Calu3 (cell line): ENCODE measurements around the gene CLEC18C. TPM values are rescaled to one million over a fixed set of nuclear protein-coding genes. Genes with fewer than 3 reads are reported as not detected.
A peak's percentile ranks its signal among the peaks of the same experiment; 100 is the strongest.
"Not testable (repeated sequence)": the region's sequence is repeated elsewhere in the genome, so short reads cannot be mapped to it uniquely, and the experiment has no call there.

Experiments
- BruUV-seq: library from RNA; stranded (reverse); fragments of 400-500 nt; replicated peaks from 2 replicates; lab custom pipeline; 2021; lab: Mats Ljungman, UMichigan
- CTCF ChIA-PET: fragments of 300-600 bp; sonication (Branson Sonifier 250); formaldehyde crosslinking; loops from one replicate; lab custom pipeline; 2022; ENCODE audit warnings: antibody characterized with exemption; lab: Charles Lee
- DNase-seq: peaks from one replicate; pipeline ENCODE4 v3.0.0; 2022
- H3K27ac Mint-ChIP-seq: one replicate; pipeline ENCODE4 v1.8.0; 2022; ENCODE audit warnings: mixed read lengths; ENCODE audit not compliant: unreplicated experiment
- H3K27me3 Mint-ChIP-seq: one replicate; pipeline ENCODE4 v1.8.0; 2022; ENCODE audit warnings: mixed read lengths; ENCODE audit not compliant: unreplicated experiment
- H3K36me3 Mint-ChIP-seq: one replicate; pipeline ENCODE4 v1.8.0; 2022; ENCODE audit warnings: mild to moderate bottlenecking, moderate library complexity, mixed read lengths; ENCODE audit not compliant: insufficient read depth, unreplicated experiment
- H3K4me1 Mint-ChIP-seq: one replicate; pipeline ENCODE4 v1.8.0; 2022; ENCODE audit warnings: mild to moderate bottlenecking, low read depth, mixed read lengths; ENCODE audit not compliant: unreplicated experiment
- H3K4me3 Mint-ChIP-seq: one replicate; pipeline ENCODE4 v1.8.0; 2022; ENCODE audit warnings: mild to moderate bottlenecking, low read depth, moderate library complexity, mixed read lengths; ENCODE audit not compliant: unreplicated experiment
- H3K9me3 Mint-ChIP-seq: one replicate; pipeline ENCODE4 v1.8.0; 2022; ENCODE audit warnings: low read depth, mixed read lengths; ENCODE audit not compliant: unreplicated experiment
- intact Hi-C: fragments of 100-400 bp; cut with micrococcal nuclease; formaldehyde crosslinking; loops from one replicate; pipeline ENCODE4 v1.10.0; 2022; ENCODE audit not compliant: unreplicated experiment
- total RNA-seq: library from RNA; stranded (reverse); gene quantifications from 2 replicates; pipeline ENCODE4 v1.2.3, GENCODE V29; 2022

CLEC18C gene
- total RNA-seq, 1 experiment from 2014 or later, result 1.2 TPM

- H3K27me3 Mint-ChIP-seq, H3K27ac Mint-ChIP-seq, intact Hi-C loops, DNase-seq, H3K36me3 Mint-ChIP-seq, H3K9me3 Mint-ChIP-seq, CTCF ChIA-PET, BruUV-seq, H3K4me1 Mint-ChIP-seq: not testable (repeated sequence)
- peak overlapping the region; percentile 48 for H3K4me3 Mint-ChIP-seq
Measured at GRCh38 chr16:70187858-70188607, 14.4 kb downstream of the CLEC18C start.

GRCh38 chr16:70188608-70188915, 15.0 kb downstream of the CLEC18C start:
- intact Hi-C loops, H3K36me3 Mint-ChIP-seq, H3K27ac Mint-ChIP-seq, CTCF ChIA-PET, H3K9me3 Mint-ChIP-seq, H3K27me3 Mint-ChIP-seq, H3K4me1 Mint-ChIP-seq, BruUV-seq, DNase-seq, H3K4me3 Mint-ChIP-seq: not testable (repeated sequence)

- H3K27ac Mint-ChIP-seq, H3K4me3 Mint-ChIP-seq, H3K4me1 Mint-ChIP-seq, CTCF ChIA-PET, H3K27me3 Mint-ChIP-seq, intact Hi-C loops, H3K9me3 Mint-ChIP-seq, DNase-seq, H3K36me3 Mint-ChIP-seq, BruUV-seq: not testable (repeated sequence)
Measured at GRCh38 chr16:70190574-70190973, 17.0 kb downstream of the CLEC18C start.

- DNase-seq, BruUV-seq, intact Hi-C loops, H3K4me3 Mint-ChIP-seq, H3K27me3 Mint-ChIP-seq, H3K36me3 Mint-ChIP-seq, H3K27ac Mint-ChIP-seq, H3K4me1 Mint-ChIP-seq, H3K9me3 Mint-ChIP-seq, CTCF ChIA-PET: not testable (repeated sequence)
Measured at GRCh38 chr16:70196683-70197300, 23.2 kb downstream of the CLEC18C start.

- H3K36me3 Mint-ChIP-seq, H3K27ac Mint-ChIP-seq, H3K27me3 Mint-ChIP-seq, CTCF ChIA-PET, H3K4me1 Mint-ChIP-seq, BruUV-seq, H3K4me3 Mint-ChIP-seq, DNase-seq, H3K9me3 Mint-ChIP-seq, intact Hi-C loops: not testable (repeated sequence)
Measured at GRCh38 chr16:70197611-70198010, 24.0 kb downstream of the CLEC18C start.

- H3K27me3 Mint-ChIP-seq, H3K36me3 Mint-ChIP-seq, DNase-seq, BruUV-seq, H3K4me3 Mint-ChIP-seq, H3K4me1 Mint-ChIP-seq, H3K9me3 Mint-ChIP-seq, intact Hi-C loops, CTCF ChIA-PET, H3K27ac Mint-ChIP-seq: not testable (repeated sequence)
Measured at GRCh38 chr16:70198230-70198629, 24.6 kb downstream of the CLEC18C start.

GRCh38 chr16:70198666-70199065, 25.1 kb downstream of the CLEC18C start:
- CTCF ChIA-PET, H3K27me3 Mint-ChIP-seq, H3K27ac Mint-ChIP-seq, H3K4me1 Mint-ChIP-seq, H3K9me3 Mint-ChIP-seq, DNase-seq, BruUV-seq, intact Hi-C loops, H3K4me3 Mint-ChIP-seq, H3K36me3 Mint-ChIP-seq: not testable (repeated sequence)

- CTCF ChIA-PET, H3K4me1 Mint-ChIP-seq, H3K9me3 Mint-ChIP-seq, H3K27ac Mint-ChIP-seq, BruUV-seq, intact Hi-C loops, H3K4me3 Mint-ChIP-seq, H3K36me3 Mint-ChIP-seq, H3K27me3 Mint-ChIP-seq, DNase-seq: not testable (repeated sequence)
Measured at GRCh38 chr16:70199170-70199569, 25.6 kb downstream of the CLEC18C start.

- TSS peak; percentile 19 for BruUV-seq
- DNase-seq, H3K4me3 Mint-ChIP-seq, H3K27me3 Mint-ChIP-seq, H3K9me3 Mint-ChIP-seq, H3K36me3 Mint-ChIP-seq, intact Hi-C loops, H3K27ac Mint-ChIP-seq, H3K4me1 Mint-ChIP-seq, CTCF ChIA-PET: not testable (repeated sequence)
Measured at GRCh38 chr16:70200063-70200462, 26.5 kb downstream of the CLEC18C start.

- H3K9me3 Mint-ChIP-seq, H3K27ac Mint-ChIP-seq, BruUV-seq, CTCF ChIA-PET, H3K27me3 Mint-ChIP-seq, H3K4me1 Mint-ChIP-seq, intact Hi-C loops, DNase-seq, H3K4me3 Mint-ChIP-seq: not testable (repeated sequence)
- H3K36me3 Mint-ChIP-seq, result peaks cover 10% of the 10 kb centered on the region
Measured at GRCh38 chr16:70203508-70203907, 29.9 kb downstream of the CLEC18C start.
